AG20443 (cell line): ENCODE measurements around the gene WRAP73.

Experiments
- DNase-seq: peaks from one replicate; pipeline ENCODE4 v3.0.0; 2012; ENCODE audit warnings: low spot score, mixed read lengths

WRAP73 gene

DNA sequence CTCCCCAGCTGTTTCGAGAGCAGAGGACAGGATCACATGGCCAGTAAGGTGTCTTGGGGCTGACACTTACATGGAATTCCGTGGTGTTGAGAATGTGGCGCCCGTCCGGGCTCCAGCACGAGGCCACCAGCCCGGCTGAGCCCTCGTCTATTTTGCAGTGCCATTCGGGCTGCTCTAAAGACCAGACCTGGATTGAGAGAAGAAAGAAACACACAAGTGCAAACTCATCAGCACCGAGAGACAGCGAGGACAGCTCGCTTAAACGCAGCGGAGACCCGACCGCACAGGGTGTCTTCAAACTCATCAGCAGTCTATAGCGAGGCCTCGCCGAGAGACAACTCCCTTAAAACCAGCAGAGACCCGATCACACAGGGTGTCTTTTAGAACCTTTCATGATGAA is 3.3 kb downstream of the WRAP73 start:
- no peak for DNase-seq

DNA sequence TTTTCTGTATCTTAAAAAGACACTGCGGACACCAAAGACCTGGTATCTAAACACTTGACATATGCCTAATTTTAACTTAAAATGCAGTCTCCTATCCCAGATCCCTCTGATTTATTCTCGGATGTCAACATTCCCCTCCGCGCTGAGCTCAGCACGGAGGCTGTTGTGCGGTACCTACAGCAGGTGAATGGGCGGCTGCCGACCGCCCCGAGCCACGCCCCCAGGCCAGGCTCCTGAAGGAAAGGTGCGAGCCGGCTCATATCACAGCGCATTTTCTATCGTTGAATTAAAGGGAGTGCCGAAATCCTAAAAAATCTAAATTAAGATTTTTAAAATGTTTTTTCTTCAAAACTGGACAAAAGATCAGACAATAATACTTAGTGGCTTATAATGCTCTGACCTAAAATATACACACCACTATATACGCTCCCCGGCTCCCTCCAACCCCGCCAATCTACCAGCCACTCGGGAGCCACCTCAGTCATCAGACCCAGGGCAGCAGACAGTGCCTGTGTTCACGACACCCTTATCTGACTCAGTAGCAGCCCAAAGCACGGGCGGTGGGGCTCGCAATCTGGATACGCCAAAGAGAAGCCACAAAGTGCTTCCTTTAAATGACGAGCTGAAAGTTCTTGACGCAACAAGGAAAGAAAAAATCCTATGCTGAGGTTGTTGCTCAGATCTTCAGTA is 4.1 kb downstream of the WRAP73 start:
- DNase-seq, result no peak

DNA sequence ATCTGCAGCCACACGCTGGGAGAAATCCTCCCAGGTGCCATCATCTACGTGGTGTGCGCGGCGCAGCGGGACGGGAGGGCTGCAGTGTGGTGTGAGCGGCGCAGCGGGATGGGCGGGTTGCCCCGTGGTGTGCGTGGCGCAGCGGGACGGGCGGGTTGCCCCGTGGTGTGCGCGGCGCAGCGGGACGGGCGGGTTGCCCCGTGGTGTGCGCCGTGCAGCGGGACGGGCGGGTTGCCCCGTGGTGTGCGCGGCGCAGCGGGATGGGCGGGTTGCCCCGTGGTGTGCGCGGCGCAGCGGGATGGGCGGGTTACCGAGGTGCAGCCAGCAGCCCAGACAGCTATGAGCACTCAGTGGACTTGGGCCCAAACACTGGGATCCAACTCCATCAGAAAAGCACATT is 4.7 kb downstream of the WRAP73 start:
- DNase-seq, result no peak

DNA sequence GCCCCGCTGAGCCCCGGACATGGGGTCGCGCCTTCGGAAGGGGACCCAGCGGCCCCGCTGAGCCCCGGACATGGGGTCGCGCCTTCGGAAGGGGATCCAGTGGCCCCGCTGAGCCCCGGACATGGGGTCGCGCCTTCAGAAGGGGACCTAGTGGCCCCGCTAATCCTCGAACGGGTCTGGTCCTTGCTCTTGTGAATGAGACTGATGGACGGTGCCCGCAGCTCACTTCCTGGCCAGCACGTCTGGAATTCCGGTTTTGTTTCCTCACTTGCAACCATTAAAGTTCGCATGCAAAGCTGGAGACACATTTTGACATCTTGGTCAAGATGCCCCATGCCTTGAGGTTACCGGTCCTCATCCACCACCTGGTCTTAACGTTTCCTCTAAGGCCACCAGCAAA is 5.6 kb downstream of the WRAP73 start:
- no peak for DNase-seq

DNA sequence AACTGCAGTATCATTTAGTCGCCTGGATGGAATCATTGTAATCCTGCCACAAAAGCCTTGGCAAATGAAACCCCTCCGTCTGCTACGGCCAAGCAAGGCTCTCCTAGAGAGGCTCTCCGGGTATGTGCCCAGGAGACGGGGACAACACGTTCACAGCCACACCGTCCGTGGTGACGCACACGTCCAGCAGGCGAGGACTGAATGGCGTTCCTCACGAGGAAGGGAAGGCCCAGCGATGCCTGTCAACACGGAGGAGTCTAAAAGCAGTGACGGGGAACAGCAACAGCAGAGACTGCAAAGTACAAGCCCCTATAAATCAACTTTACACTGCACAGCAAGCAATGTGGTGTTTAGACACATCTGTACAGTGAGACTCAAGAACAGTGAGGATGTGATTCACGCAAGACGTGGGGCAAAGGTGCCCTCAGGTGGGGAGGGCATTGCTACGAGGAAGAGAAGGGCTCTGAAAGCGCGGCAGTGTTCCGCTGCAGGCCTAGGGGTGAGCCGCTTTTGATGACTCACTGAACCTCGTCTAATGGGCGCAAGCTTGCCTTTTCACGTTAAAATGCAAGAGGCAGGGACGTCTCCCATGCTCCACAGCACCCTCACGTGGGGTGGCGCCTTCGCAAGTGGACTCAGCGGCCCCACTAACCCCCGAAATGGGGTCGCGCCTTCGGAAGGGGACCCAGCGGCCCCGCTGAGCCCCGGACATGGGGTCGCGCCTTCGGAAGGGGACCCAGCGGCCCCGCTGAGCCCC is 6.8 kb downstream of the WRAP73 start:
- DNase-seq, result no peak

DNA sequence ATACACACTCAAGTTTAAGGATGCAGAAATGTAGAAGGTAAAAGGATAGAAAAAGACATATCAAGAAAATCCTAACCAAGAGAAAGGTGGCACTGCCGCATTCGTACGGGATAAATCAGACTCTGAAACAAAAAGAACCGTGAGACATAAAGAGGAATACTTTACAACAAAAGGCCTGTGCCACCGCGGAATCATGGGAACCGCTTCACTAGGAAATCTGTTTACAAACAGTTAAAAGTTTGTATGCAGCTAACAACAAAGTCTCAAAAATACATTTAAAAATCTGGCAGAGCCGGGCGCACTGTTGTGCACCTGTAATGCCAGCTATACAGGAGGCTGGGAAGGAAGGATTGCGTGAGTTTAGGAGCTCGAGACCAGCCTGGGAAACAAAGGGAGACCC is 8.1 kb downstream of the WRAP73 start:
- DNase-seq, result no peak

DNA sequence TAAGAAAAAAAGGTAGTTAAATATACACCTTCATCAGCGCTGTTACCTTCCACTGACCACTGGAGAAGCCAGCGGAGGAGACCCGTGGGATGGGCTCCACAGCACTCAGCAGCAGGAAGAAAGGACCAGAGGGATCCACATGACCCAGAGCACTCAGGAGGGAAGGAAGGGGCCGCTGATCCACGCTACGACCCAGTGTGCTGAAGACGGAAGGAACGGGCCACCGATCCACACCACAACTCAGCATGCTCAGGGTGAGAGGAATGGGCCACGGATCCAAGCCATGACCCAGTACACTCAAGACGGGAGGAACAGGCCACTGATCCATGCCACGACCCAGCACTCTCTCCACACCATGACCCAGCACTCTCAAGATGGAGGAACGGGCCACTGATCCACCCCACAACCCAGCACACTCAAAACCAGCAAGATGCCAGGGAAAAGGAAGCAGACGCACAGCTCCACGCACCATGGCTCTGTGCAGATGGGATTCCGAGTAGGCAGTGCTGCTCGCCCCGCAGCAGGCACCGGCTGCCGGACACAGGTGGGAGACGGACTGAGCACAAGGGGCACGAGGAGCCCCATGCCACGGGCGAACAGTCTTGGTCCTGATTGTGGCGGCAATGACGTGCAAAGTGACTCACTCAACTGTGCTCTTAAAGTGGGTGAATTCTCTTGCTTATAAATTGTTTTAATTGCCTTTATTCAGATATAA is 8.7 kb downstream of the WRAP73 start:
- DNase-seq, result no peak

DNA sequence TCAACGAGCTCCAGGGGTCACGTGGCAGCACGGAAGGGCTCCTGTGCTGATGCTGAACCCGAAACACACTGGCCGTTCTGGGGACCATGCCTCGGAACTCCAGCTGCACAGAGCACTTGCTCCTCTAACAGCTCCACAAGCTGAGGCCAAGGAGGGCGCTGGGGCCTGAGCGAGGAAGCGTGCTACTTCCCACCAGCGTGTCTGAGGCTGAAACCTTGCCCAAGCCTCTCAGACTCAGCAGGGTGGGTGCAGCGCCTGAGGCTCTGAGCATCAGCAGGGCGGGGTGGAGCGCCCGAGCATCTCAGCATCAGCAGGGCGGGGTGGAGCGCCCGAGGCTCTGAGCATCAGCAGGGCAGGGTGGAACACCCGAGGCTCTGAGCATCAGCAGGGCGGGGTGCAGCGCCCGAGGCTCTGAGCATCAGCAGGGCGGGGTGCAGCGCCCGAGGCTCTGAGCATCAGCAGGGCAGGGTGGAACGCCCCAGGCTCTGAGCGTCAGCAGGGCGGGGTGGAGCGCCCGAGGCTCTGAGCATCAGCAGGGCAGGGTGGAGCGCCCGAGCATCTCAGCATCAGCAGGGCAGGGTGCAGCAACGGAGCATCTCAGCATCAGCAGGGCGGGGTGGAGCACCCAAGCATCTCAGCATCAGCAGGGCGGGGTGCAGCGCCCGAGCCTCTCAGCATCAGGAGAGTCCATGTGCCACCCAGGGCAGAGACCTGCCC is 9.6 kb downstream of the WRAP73 start:
- DNase-seq, result no peak

DNA sequence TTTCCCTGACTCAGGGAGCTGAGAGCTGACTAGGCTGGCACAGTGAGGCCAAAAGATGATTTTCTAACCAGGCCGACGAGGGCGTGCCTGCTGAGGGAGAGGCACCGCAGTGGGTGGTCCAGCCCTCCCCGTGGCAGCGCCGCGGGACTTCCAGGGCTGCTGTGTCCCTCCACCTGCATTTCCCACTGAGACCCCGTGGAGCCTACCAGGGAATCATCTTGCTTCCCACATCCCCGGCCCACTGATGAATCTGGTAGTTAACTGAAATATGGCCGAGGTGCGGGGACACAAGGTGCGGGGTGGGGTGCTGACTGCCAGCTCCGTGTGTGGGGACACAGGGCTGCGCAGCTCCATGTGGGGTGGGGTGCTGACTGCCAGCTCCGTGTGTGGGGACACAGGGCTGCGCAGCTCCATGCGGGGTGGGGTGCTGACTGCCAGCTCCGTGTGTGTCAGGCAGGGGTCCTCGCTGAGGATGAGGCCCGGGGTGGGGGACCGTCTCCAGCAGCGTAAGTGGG is 10.4 kb downstream of the WRAP73 start:
- DNase-seq, result no peak

DNA sequence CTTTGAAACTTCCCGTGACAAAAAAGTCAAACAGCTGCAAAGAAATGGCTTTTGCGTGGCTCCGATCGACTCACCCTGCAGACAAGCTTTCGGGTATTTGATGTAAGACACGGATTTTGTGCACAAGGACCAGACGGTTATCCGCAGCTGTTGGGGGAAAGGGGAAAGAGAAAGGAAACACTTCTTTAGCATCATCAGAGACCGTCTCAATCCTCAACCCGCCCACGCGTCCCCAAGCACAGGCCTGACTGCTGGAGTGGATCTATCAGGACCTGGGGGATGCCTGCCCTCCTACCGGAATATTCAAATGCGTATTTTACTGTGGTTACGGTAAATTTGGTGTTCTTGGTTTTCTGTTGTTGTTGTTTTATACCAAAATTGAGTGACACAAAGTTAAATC is 11.2 kb downstream of the WRAP73 start:
- DNase-seq, result no peak

DNA sequence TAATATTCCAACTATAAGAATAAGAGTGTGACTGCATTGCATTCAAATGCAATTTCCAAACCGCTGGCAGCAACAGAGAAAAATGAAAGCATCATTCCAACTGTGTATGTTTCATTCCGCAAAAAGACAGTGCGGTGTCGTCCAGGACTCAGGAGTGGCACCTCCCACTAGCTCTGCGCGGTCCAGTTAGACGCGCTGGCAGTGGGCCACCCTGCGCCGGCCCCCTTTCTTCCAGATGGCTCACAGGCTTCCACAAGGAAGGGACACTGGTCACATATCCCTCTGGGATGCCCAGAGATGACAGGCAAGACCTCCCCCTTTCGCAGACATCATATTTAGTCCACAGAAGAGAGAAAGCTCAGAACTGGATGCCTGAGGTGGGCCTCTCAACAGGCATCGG is 11.9 kb downstream of the WRAP73 start:
- no peak for DNase-seq

DNA sequence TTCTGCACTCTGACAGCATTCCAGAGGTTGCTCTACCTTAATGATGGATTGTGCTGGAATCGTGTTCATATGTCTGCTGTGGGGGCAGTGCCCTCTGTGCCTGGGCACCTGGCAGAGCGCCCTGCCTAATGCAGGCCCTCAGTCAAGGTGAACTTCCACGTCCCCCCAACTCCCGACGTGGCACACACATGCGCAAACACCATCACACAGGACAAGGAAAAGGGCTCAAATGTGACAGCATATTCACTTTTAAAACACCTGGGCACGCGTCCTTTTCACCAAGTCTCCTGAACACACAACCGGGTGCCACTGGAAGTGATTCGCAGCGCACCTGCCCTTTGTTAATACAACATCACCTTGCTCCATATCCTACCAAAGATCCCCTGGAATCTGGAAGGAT is 13.4 kb downstream of the WRAP73 start:
- DNase-seq, result no peak

DNA sequence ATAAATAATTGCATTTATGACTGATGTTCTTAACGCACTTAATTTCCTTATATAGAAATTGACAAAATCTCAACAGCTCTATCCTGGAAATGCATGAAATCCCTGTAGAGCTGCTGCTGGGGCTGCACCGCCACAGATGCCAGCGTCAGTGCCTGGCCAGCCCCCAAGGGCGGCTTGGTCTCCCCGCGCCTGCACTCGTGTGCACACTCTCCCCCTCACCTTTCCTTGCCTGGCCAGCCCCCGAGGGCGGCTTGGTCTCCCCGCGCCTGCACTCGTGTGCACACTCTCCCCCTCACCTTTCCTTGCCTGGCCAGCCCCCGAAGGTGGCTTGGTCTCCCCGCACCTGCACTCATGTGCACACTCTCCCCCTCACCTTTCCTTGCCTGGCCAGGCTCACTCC is 13.8 kb downstream of the WRAP73 start:
- DNase-seq, result no peak

DNA sequence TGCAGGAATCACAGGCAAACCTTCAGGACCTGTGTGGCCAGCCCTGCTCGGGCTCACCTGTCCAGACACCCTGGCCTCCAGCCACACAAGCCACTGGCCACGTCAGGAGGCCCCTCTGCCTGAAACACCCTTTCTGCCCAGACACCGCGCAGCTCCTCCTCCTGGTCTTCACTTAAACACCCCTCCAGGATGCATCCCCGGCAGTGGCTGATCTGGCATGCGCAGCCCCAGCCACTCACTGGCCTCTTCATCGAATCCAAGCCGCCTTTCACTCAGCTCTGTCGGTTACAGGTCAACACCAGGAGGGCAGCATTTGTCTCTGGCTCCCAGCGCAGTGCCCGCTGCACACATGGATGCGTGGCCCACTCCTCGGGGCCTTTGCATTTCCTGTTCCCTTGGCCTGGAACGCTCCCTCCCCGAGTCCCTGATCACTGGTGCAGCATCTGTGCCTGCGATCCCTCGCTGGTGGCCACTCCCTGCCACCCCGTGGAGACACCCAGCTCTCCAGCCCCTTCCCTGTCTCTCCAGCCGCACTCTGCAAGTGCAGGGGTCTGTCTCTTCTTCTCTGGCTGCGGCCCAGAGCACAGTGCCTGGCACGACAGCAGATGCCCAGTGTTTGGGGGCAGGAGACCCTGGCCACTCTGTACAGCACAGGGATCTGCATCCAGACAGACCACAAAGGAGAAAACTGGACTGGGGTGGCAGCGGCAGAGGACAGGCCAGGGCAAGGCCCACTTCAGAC is 15.7 kb downstream of the WRAP73 start:
- DNase-seq, result no peak

DNA sequence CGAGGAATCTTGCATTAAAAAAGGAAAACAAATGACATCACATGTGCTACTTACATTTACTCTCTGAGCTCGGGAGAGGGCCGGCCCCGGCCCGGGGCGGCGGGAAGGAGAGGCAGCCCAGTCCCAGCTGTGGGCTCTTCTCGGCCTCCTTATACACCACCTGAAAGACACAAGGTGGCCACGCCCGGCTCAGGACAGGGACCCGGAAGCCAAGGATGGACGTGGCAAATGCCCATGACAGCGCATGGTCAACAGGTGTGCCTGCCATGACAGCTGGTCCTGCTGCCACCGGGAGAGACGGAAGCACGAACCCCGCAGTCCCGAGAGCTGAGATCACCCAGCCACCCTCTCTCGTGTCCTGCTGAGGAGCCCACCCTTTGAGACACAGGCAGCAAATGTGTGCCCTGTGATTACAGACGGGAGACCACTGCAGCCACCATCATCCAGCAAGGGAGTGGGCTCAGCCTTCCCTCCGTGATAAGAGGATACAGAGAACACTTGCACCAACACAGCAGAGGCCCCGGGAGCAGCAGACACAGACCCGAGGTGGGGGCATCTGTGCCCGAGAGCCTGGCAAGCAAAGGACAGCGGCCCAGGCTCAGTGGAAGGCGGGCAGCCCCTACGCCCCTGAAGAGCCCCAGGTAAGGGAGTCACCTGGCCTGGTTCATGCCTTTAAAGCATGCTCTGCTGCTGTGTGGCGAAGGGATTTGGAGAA is 16.4 kb downstream of the WRAP73 start:
- no peak for DNase-seq

DNA sequence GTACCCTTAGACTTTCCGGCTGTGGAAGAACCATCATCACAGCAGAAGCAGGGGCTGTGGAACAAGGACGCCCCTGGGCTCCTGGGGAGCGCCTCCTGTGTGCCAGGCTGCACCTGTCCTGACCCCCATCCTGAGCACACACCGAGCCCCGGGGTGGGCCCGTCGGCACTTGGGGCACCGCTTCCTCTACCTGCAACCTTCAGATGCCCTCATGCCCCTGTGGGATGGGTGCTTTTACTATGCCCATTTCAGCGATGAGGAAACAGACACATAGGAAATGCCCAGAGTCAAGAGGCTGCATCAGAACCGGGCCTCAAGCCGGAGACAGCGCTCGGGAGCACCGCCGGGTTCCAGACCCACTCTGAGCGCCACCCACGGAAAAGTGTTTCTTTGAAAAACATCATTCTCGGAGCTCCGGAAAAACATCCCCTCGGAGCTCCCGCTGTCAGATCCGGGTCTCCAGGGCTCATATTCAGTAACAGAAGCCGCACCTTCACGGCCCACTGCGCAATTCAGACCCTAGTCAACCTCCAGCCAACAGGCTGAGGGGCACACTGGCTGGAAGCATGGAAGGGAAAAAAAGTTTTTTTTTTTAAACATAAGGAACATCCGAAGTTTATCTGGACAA is 17.1 kb downstream of the WRAP73 start:
- no peak for DNase-seq

DNA sequence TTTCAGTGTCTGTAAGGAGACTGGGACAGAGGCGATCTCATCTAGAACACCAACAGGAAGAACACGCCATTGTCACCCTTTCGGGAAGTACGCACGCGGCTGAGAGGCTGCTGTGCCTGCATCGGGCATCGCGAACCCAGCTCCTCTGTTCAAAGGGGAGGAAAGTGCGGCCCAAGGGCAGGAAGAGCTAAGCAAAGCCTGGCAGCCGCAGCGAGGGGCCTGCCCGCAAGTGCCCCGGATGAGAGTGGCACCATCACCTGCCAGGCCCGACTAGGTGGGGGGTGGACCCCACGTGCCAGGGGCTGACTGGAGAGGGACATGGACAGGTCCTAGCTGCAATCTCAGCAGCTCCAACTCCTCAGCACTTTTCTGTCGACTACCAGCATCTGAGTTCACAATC is 17.6 kb downstream of the WRAP73 start:
- DNase-seq, result no peak

DNA sequence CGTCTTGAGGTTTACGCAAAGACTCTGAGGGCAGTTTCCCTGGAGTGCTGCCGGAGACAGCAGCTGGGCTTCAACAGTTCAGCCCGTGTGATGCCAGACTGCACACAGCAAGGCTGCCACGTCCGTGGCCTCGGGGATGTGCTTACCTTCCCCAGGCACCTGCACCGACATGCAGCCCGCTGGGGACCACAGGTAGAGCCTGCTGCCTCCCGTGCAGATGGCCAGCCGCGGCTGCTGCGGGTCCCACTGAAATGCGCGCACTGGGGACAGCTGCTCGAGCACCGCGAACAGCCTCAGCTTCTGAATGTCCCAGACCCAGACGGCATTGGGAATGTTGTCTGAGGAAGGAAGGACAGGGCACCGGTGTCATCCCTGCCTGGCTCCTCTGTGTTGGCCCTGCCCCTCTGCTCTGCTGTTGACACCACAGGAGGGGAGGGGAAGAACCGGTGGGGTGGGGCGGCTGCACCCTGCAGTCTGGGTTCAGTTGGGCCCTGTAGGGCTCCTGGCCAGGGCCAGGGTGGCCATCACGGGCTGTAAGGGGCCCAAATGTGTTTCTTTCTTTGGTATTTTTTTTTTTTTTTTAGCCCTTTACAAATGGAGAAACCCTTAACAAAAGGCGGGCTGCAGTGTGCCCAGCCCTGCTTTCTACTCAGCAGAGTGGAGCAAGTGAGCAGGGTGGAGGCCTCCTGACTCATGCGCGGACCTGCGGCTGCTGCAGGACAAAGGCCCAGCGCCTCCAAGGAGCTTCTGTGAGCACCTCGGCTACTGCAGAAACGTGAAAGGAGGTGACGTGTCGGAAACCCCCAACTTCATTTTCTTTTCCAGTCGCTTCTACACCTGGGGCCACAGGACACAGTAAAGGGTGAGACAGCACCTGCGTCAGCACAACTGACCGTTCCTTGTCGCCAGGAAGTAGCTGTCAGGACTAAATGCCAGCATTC is 18.3 kb downstream of the WRAP73 start:
- DNase-seq, result no peak

DNA sequence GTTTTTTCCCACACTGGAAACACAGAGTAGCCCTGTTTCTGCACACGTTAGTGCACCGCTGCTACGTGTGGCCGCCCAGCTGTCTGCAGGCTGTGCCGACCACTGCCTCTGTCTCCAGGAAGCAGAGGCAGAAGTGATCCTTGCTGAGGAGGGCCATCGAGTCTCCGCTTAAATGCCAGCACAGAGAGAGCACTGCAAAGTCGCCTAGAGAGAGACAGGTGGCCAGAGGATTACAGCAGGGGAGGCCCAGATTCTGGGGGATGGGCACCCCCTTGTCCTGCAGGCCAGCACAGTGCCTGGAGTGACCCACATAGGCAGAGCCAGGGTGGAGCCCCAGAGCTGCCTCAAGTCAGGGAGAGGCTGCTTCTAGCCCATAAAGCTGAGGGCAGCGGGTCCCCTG is 19.0 kb downstream of the WRAP73 start:
- DNase-seq, result no peak
